Fibroblast of lung (primary cell): ENCODE results near the gene PLCG2.

Source experiments
- CTCF ChIP-seq, 2 donors: IDR thresholded peaks in 1 of 2; conservative IDR thresholded peaks in 1 of 2; 1 replicate in 1 of 2; 2 replicates in 1 of 2; pipeline ENCODE4 v1.5.1; 2011 to 2012; ENCODE audit warnings: low read length in 2 of 2, control low read depth in 1 of 2, inconsistent platforms in 1 of 2, low read depth in 1 of 2, mild to moderate bottlenecking in 1 of 2
- EZH2 ChIP-seq: IDR thresholded peaks from 2 replicates; pipeline ENCODE4 v1.5.1; 2012; ENCODE audit warnings: low read length, control low read depth, mild to moderate bottlenecking; ENCODE audit errors: missing control alignments

- TF ChIP-seq CTCF (conservative IDR thresholded peaks at IDR 0.05 in 1 of 2, IDR thresholded peaks at IDR 0.05 in 1 of 2; ENCODE audit: low read depth in 1 of 2, low read length in 2 of 2), result no peak
- no peak for TF ChIP-seq EZH2
Measured at GRCh38 chr16:81816793-81817210, 37.7 kb downstream of the PLCG2 start.
